ENCODE data around the gene AGBL4.

AGBL4 gene

GRCh38 chr1:48803474-48803873 lies 1220.3 kb downstream of the AGBL4 start:
- DNase-seq, result no peak

- DNase-seq, result no peak
Observed at GRCh38 chr1:48794816-48795215, 1228.9 kb downstream of the AGBL4 start.

- no peak for DNase-seq
Observed at GRCh38 chr1:48793863-48794262, 1229.9 kb downstream of the AGBL4 start.

DNA sequence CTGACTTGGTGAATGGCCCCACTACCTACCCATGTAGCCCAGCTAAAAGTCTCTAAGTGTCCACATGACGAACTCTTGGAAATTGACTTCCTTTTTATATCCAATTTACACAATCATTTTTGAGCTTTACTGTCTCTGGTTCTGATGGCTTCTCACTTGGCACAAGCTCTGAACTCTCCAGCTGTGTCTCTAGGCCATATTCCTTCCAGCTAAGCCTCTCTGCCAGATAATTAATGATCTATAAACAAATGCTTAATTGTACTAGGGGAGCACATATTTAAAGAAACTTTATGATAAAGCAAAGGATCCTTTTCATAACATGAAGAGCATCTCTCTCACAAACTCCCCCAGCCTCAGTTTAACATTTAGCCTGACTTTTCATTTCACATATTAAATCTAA lies 1230.8 kb downstream of the AGBL4 start:
- no peak for DNase-seq

DNA sequence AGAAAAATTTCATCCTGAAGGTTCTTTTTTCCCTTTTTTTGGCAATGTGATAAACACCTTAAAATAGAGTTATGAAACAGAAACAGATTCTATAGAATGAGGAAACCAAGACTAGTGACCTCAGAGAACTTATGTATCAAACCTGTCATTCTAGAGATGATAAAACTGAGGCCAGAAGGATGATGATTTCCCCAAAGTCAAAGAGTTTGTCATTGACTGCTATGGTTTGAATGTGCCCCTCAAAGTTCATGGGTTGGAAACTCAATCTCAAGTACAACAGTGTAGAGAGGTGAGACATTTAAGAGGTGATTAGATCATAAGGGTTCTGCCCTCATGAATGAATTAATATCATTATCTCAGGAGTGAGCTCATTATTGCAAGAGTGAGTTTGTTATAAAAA lies 1233.4 kb downstream of the AGBL4 start:
- no peak for DNase-seq

DNA sequence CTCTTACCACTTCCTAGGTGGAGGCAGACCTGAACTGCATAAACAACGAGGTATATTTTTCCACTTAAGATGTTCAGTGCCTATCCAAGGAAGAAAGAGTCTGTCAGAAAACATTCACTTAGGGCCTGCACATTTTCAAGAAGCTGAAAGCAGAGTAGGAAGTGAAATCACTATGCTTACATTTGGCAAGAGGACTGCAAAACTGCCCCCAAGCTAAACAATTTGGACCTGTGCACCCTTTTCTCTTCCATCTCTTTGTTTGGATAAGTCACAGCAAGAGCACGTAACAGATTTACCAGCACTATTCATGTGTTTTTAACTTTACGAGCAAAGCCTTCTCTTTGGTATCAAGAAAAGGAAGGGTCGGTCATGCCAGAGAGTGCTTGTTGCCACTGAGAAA lies 1233.9 kb downstream of the AGBL4 start:
- DNase-seq, result no peak

DNA sequence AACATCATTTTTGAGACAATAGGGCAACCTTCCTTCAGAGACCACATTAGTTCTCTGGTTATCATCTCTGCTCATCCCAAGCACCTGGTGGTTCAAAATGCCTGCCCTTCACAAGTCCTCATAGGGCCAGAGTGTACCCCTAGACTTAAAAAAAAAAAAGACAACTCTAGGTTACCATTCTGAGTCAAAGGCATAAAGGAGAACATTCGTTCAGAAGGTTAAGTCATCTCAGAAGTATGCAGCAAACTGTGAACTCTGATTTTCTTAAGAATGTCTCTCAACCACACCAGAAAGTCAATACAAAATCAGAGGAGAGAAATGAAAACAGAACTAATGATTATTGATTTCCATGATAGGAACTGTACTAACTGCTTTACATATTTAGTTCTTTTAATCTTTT lies 1237.9 kb downstream of the AGBL4 start:
- no peak for DNase-seq

- DNase-seq, result no peak
Observed at GRCh38 chr1:48784301-48784700, 1239.5 kb downstream of the AGBL4 start.

DNA sequence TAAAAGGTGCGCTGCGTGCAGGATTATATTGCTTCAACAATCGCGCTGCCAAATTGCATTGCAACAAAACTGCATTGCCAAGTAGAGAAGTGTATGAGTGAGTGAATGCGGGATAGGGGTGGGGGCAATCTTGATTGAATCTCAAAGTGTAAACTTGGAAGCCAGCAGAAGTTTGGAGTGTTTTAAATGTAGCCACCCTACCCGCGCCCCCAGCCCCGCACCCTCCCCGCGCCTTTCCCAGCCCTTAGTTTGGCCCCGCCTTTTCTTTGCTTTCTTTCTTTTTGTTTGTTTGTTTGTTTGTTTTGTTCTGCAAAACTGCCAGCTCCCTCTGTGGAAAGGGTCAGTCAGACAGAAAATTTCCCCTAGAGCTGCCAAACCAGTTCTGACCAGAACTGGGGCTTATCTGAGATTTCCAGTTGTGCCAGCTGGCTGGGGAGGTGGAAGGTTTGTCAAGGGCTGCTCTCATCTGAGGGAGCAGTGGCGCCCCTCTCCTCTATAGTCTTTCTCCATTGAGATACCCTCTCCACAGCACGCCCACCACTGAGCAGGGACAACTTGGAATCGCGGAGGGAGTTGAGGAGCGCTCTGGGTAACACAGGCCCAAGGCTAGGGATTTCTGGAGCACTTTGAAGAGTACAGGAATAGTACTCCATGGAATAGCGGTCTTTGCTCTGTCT lies 1246.4 kb downstream of the AGBL4 start:
- DNase-seq, result no peak

GRCh38 chr1:48776393-48777218 lies 1247.1 kb downstream of the AGBL4 start, which contains the start of gene BEND5:
TSS of gene BEND5 (minus strand) at chr1:48776891. CDS start at chr1:48776831, 60 bp downstream.
- DNase-seq, result peak; percentile 64 to 72

DNA sequence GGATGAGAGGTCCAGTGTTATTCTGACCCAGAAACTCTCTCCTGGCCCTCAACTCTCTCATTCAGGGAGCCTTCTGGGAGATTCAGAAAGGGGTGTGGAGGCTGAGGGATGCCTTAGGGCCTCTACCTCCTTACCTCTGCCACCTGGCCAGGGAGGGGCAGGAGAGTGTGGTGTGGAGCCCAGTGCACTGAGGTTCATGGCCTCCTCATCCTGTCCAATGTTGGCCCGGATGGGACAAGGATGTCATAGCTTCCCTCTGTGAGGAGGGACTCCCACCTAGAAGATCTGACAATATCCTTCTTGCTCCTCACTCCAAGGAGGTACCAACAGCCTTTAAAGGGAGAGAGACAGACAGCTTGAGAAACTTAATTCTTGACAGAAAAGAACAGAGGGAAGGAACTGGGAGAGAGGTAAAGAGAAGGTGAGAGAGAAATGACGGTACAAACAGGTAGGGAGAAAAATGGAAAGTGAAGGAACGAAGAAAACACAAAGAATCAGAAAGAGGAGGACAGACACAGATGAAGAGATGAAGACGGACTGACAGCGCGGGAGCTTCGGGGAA lies 1247.8 kb downstream of the AGBL4 start:
- no peak for DNase-seq

- no peak for DNase-seq
Observed at GRCh38 chr1:48773133-48773532, 1250.6 kb downstream of the AGBL4 start.

DNA sequence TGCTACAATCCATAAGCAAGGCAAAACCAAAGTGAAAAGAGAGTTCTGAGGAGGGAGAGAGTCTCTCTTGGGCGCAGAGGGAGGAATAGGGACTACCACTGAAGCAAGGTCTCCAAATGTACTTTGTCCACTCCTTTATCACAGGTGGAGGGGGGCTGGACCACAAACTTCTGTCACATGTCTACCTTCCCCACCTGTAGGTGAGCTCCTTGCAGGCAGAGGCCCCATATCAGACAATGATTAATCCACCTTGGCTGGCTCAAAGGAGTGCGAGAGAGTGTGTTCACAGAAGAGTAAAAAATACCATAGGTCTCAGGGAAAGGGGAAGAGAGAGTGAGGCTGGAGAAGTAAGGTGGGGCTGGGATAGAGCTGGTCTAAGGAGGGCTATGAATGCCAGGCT lies 1251.5 kb downstream of the AGBL4 start:
- no peak for DNase-seq

GRCh38 chr1:48771561-48771960 lies 1252.2 kb downstream of the AGBL4 start:
- DNase-seq, result peak in 1 of 2 donors; percentile 19

DNA sequence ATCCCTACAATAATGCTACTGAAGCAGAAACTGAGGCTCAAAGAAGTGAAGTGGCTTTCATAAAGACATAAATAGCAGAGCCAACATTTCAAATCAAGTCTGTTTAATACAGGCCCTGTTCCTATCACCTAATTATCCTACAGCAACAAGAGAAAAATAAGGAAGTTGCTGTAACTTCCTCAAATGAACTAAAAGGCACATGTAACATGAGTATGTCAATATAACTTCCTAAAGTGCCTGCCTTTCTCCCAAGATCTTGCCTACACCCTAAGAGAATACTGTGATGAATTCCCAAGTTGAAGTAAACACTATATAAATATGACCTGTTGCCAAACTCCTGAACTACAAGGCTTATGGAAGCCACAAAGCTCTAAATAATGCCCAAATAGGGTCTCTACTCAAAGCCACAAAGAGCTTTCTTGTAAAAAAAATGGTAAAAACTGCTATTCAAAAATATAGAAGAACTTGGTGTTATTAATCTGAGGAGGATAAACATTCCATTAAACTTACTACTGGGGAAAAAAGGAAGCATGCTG lies 1255.7 kb downstream of the AGBL4 start:
- DNase-seq, result no peak

DNA sequence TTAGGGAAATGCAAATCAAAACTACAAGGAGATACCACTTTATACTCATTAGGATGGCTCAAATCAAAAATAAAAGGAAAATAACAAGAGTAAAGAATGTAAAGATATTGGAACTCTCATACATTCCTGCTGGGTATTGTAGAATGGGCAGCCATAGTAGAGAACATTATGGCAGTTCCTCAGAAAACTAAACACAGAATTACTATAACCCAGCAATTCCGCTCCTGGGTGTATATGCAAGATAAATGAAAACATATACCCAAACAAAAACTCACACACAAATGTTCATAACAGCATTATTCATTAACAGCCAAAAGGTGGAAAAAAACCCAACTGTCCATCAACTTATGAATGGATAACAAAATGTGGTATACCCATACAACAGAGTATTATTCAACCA lies 1258.4 kb downstream of the AGBL4 start:
- no peak for DNase-seq

DNA sequence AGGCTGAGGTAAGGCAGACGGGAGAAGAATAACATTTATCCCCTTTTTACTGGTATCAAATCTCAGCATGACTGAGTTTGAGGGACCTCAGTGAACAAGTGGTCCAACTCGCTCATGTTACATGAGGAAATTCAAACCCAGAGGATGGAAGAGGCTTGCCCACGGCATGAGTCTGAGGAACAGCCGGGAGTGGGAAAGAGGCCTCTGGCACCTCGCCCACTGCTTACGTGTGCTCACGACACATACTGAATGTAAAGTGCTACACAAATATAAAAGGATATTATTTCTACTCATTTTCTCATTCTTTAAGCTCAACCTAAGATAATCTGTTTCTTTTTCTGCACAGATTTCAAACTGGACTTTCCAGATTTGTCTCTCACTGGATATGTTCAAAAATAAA lies 1261.8 kb downstream of the AGBL4 start:
- DNase-seq, result no peak

GRCh38 chr1:48761411-48761810 lies 1262.3 kb downstream of the AGBL4 start:
- no peak for DNase-seq

GRCh38 chr1:48760857-48761256 lies 1262.9 kb downstream of the AGBL4 start:
- no peak for DNase-seq

GRCh38 chr1:48758976-48759375 lies 1264.8 kb downstream of the AGBL4 start:
- no peak for DNase-seq

DNA sequence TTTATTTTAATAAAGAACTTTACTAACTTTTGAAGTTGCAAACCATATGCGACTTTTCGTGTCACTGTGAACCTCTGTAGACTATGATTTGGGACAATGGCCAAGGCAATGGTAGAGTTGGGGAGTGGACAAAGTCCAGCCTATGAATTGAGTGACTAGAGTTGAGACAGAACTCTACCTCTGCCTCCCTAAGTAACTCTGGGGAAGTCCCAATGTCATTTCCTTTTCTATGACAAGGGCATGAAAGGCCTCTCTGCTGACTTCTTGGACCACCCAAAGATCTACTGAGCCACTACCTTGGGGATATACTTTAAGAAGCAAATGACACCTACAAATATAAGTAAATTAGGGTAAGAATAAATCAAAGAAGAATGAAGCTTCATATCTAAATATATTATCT lies 1266.4 kb downstream of the AGBL4 start:
- no peak for DNase-seq

- DNase-seq, result no peak
Observed at GRCh38 chr1:48756683-48757316, 1267.0 kb downstream of the AGBL4 start.

GRCh38 chr1:48753293-48753692 lies 1270.5 kb downstream of the AGBL4 start:
- DNase-seq, result no peak

Data from hippocampal formation (tissue), 2 donors.